Measurements from ENCODE around the gene ZDHHC13.

The ZDHHC13 gene

GRCh38 chr11:19084661-19085315, 32.2 kb upstream of the ZDHHC13 start:
- Histone ChIP-seq H3K27ac (ENCODE audit: low read depth, low read length) (no peak overlapping the region), H3K9ac (ENCODE audit: low read depth, low read length) (no peak overlapping the region), H3K9me3 (ENCODE audit: control insufficient read depth, insufficient read depth, low read length) (no peaks in the 10 kb centered on the region), H3K36me3 (ENCODE audit: control insufficient read depth, insufficient read depth, low read length) (no peaks in the 10 kb centered on the region), H3K27me3 (ENCODE audit: control insufficient read depth, insufficient read depth, low read length) (no peaks in the 10 kb centered on the region), H3K4me3 (ENCODE audit: low read depth, low read length) (no peak overlapping the region), H3K4me1 (ENCODE audit: control insufficient read depth, insufficient read depth, low read length) (no peaks in the 10 kb centered on the region)

GRCh38 chr11:19087658-19088057, 29.3 kb upstream of the ZDHHC13 start:
- Histone ChIP-seq H3K4me3 (ENCODE audit: low read depth, low read length) (no peak overlapping the region), H3K27me3 (ENCODE audit: control insufficient read depth, insufficient read depth, low read length) (no peaks in the 10 kb centered on the region), H3K36me3 (ENCODE audit: control insufficient read depth, insufficient read depth, low read length) (no peaks in the 10 kb centered on the region), H3K9me3 (ENCODE audit: control insufficient read depth, insufficient read depth, low read length) (no peaks in the 10 kb centered on the region), H3K27ac (ENCODE audit: low read depth, low read length) (no peak overlapping the region), H3K4me1 (ENCODE audit: control insufficient read depth, insufficient read depth, low read length) (no peaks in the 10 kb centered on the region), H3K9ac (ENCODE audit: low read depth, low read length) (no peak overlapping the region)

GRCh38 chr11:19088791-19089190, 28.2 kb upstream of the ZDHHC13 start:
- Histone ChIP-seq H3K4me3 (ENCODE audit: low read depth, low read length) (no peak overlapping the region), H3K4me1 (ENCODE audit: control insufficient read depth, insufficient read depth, low read length) (no peaks in the 10 kb centered on the region), H3K36me3 (ENCODE audit: control insufficient read depth, insufficient read depth, low read length) (no peaks in the 10 kb centered on the region), H3K9ac (ENCODE audit: low read depth, low read length) (no peak overlapping the region), H3K9me3 (ENCODE audit: control insufficient read depth, insufficient read depth, low read length) (no peaks in the 10 kb centered on the region), H3K27me3 (ENCODE audit: control insufficient read depth, insufficient read depth, low read length) (no peaks in the 10 kb centered on the region), H3K27ac (ENCODE audit: low read depth, low read length) (no peak overlapping the region)

GRCh38 chr11:19089421-19089820, 27.5 kb upstream of the ZDHHC13 start:
- H3K36me3 ChIP-seq (ENCODE audit: control insufficient read depth, insufficient read depth, low read length): no peaks in the 10 kb centered on the region
- no peak overlapping the region for H3K9ac ChIP-seq (ENCODE audit: low read depth, low read length)
- H3K4me1 ChIP-seq (ENCODE audit: control insufficient read depth, insufficient read depth, low read length): no peaks in the 10 kb centered on the region
- no peak overlapping the region for H3K4me3 ChIP-seq (ENCODE audit: low read depth, low read length)
- H3K9me3 ChIP-seq (ENCODE audit: control insufficient read depth, insufficient read depth, low read length): no peaks in the 10 kb centered on the region
- no peaks in the 10 kb centered on the region for H3K27me3 ChIP-seq (ENCODE audit: control insufficient read depth, insufficient read depth, low read length)
- no peak overlapping the region for H3K27ac ChIP-seq (ENCODE audit: low read depth, low read length)

- no peak overlapping the region for H3K9ac ChIP-seq (ENCODE audit: low read depth, low read length)
- no peak overlapping the region for H3K4me3 ChIP-seq (ENCODE audit: low read depth, low read length)
- H3K9me3 ChIP-seq (ENCODE audit: control insufficient read depth, insufficient read depth, low read length): no peaks in the 10 kb centered on the region
- H3K27ac ChIP-seq (ENCODE audit: low read depth, low read length): no peak overlapping the region
- H3K27me3 ChIP-seq (ENCODE audit: control insufficient read depth, insufficient read depth, low read length): no peaks in the 10 kb centered on the region
- H3K36me3 ChIP-seq (ENCODE audit: control insufficient read depth, insufficient read depth, low read length): no peaks in the 10 kb centered on the region
- no peaks in the 10 kb centered on the region for H3K4me1 ChIP-seq (ENCODE audit: control insufficient read depth, insufficient read depth, low read length)
Observed at GRCh38 chr11:19091366-19091765, 25.6 kb upstream of the ZDHHC13 start.

GRCh38 chr11:19092342-19092741, 24.6 kb upstream of the ZDHHC13 start:
- Histone ChIP-seq H3K4me3 (ENCODE audit: low read depth, low read length) (no peak overlapping the region), H3K27me3 (ENCODE audit: control insufficient read depth, insufficient read depth, low read length) (no peaks in the 10 kb centered on the region), H3K4me1 (ENCODE audit: control insufficient read depth, insufficient read depth, low read length) (no peaks in the 10 kb centered on the region), H3K9ac (ENCODE audit: low read depth, low read length) (no peak overlapping the region), H3K9me3 (ENCODE audit: control insufficient read depth, insufficient read depth, low read length) (no peaks in the 10 kb centered on the region), H3K36me3 (ENCODE audit: control insufficient read depth, insufficient read depth, low read length) (no peaks in the 10 kb centered on the region), H3K27ac (ENCODE audit: low read depth, low read length) (no peak overlapping the region)

- Histone ChIP-seq H3K4me3 (ENCODE audit: low read depth, low read length) (no peak overlapping the region), H3K4me1 (ENCODE audit: control insufficient read depth, insufficient read depth, low read length) (no peaks in the 10 kb centered on the region), H3K36me3 (ENCODE audit: control insufficient read depth, insufficient read depth, low read length) (no peaks in the 10 kb centered on the region), H3K27me3 (ENCODE audit: control insufficient read depth, insufficient read depth, low read length) (no peaks in the 10 kb centered on the region), H3K27ac (ENCODE audit: low read depth, low read length) (no peak overlapping the region), H3K9me3 (ENCODE audit: control insufficient read depth, insufficient read depth, low read length) (no peaks in the 10 kb centered on the region), H3K9ac (ENCODE audit: low read depth, low read length) (no peak overlapping the region)
Observed at GRCh38 chr11:19092850-19093249, 24.1 kb upstream of the ZDHHC13 start.

- no peak overlapping the region for H3K4me3 ChIP-seq (ENCODE audit: low read depth, low read length)
Observed at GRCh38 chr11:19093976-19094375, 23.0 kb upstream of the ZDHHC13 start.

GRCh38 chr11:19094859-19095258, 22.1 kb upstream of the ZDHHC13 start:
- Histone ChIP-seq H3K27me3 (ENCODE audit: control insufficient read depth, insufficient read depth, low read length) (no peaks in the 10 kb centered on the region), H3K27ac (ENCODE audit: low read depth, low read length) (no peak overlapping the region), H3K4me3 (ENCODE audit: low read depth, low read length) (no peak overlapping the region), H3K9ac (ENCODE audit: low read depth, low read length) (no peak overlapping the region), H3K9me3 (ENCODE audit: control insufficient read depth, insufficient read depth, low read length) (no peaks in the 10 kb centered on the region), H3K36me3 (ENCODE audit: control insufficient read depth, insufficient read depth, low read length) (no peaks in the 10 kb centered on the region), H3K4me1 (ENCODE audit: control insufficient read depth, insufficient read depth, low read length) (no peaks in the 10 kb centered on the region)

More at GRCh38 chr11:19093976-19094375, 23.0 kb upstream of the ZDHHC13 start:
- no peaks in the 10 kb centered on the region for H3K36me3 ChIP-seq (ENCODE audit: control insufficient read depth, insufficient read depth, low read length)
- H3K4me1 ChIP-seq (ENCODE audit: control insufficient read depth, insufficient read depth, low read length): no peaks in the 10 kb centered on the region
- no peaks in the 10 kb centered on the region for H3K9me3 ChIP-seq (ENCODE audit: control insufficient read depth, insufficient read depth, low read length)
- H3K9ac ChIP-seq (ENCODE audit: low read depth, low read length): no peak overlapping the region
- no peak overlapping the region for H3K27ac ChIP-seq (ENCODE audit: low read depth, low read length)
- H3K27me3 ChIP-seq (ENCODE audit: control insufficient read depth, insufficient read depth, low read length): no peaks in the 10 kb centered on the region

GRCh38 chr11:19099093-19099492, 17.9 kb upstream of the ZDHHC13 start:
- no peaks in the 10 kb centered on the region for H3K27me3 ChIP-seq (ENCODE audit: control insufficient read depth, insufficient read depth, low read length)
- H3K27ac ChIP-seq (ENCODE audit: low read depth, low read length): no peak overlapping the region

GRCh38 chr11:19100885-19101284, 16.1 kb upstream of the ZDHHC13 start:
- Histone ChIP-seq H3K4me3 (ENCODE audit: low read depth, low read length) (no peak overlapping the region), H3K27me3 (ENCODE audit: control insufficient read depth, insufficient read depth, low read length) (no peaks in the 10 kb centered on the region), H3K9ac (ENCODE audit: low read depth, low read length) (no peak overlapping the region), H3K4me1 (ENCODE audit: control insufficient read depth, insufficient read depth, low read length) (peaks cover 4% of the 10 kb centered on the region; the same call in 1 of the 2 replicates), H3K27ac (ENCODE audit: low read depth, low read length) (no peak overlapping the region), H3K36me3 (ENCODE audit: control insufficient read depth, insufficient read depth, low read length) (no peaks in the 10 kb centered on the region), H3K9me3 (ENCODE audit: control insufficient read depth, insufficient read depth, low read length) (no peaks in the 10 kb centered on the region)

More at GRCh38 chr11:19099093-19099492, 17.9 kb upstream of the ZDHHC13 start:
- Histone ChIP-seq H3K9me3 (ENCODE audit: control insufficient read depth, insufficient read depth, low read length) (no peaks in the 10 kb centered on the region), H3K36me3 (ENCODE audit: control insufficient read depth, insufficient read depth, low read length) (no peaks in the 10 kb centered on the region), H3K4me3 (ENCODE audit: low read depth, low read length) (no peak overlapping the region), H3K9ac (ENCODE audit: low read depth, low read length) (no peak overlapping the region), H3K4me1 (ENCODE audit: control insufficient read depth, insufficient read depth, low read length) (no peaks in the 10 kb centered on the region)
